AG09319 (cell line): ENCODE measurements around the gene ASH1L.
"Not testable (repeated sequence)": the region's sequence is repeated elsewhere in the genome, so short reads cannot be mapped to it uniquely, and the experiment has no call there.

ENCODE experiments used
- DNase-seq: peaks from one replicate; pipeline ENCODE4 v3.0.0-alpha.2; 2010; ENCODE audit warnings: low read depth; ENCODE audit errors: extremely low read depth
- CTCF ChIP-seq: IDR thresholded peaks from 2 replicates; pipeline ENCODE4 v1.5.1; 2011; ENCODE audit warnings: low read depth, mild to moderate bottlenecking, inconsistent platforms, low read length, moderate library complexity

Gene ASH1L

DNA sequence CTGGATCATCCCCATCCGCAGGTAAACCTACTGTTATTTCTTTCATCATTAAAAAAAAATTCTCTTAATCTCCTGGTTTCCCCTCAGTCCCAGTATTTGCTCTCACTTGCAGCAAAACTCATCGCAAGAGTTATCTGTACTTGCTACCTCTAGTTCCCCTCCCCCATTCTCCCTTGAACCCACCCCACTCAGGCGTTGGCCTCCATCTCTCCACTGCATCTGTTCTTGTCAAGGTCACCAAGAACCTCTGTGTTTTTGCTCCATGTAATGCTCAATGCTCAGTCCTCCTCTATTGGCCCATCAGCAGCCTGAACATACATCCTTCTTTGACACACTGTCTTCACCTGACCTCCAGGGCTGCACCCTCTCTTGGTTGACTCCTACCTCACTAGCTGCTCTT is 265.9 kb downstream of the ASH1L start:
- TF ChIP-seq CTCF = no peak
- no peak for DNase-seq

DNA sequence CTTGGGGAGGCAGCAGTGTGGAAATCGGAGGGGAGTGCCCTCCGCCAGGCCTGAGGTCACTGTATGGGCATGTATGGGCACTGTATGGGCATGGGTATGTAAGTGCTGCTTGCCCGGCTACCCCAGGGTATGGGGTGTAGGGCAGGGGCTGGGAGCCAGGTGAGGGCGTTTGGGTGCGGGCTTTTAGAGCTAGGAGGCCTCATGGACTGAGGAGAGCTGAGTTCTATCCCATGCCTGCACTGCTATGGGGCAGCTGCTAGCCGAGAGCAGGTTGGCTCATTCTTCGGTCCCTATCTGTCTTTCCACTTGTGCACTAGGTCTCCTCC is 266.7 kb downstream of the ASH1L start:
- TF ChIP-seq CTCF = no peak
- DNase-seq = no peak

DNA sequence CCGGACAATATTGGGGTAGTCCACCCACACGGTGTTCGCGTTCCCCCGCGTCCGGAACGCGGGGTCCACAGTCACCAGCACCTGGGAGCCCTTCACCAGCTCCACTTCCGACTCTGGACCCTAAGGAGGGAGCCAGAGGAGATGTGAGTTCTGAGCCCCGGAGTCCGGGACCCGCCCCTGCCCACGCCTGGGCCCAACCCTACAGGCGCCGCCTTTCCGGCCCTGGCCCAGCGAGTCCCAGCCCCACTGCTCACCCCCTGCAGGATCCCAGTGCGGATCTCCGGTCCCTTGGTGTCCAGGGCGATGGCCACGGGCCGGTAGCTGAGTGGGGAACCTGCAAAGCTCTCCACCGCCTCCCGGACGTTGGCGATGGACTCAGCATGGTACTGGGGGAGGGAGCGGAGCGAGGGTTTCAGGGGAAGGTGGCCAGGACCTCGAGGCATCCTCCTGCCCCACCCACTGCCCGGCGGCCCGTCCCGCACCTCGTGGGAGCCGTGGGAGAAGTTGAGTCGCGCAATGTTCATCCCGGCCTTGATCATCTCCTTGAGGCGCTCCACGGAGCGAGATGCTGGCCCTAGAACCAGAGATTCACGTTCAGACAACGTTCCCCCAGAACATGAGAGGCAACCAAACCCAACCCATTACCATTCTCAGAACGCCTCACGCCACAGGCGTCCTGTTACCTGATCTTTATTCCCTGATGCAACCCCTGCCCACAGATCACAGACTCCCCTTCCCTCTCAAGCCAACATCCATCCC is 267.2 kb downstream of the ASH1L start:
- TF ChIP-seq CTCF = no peak
- no peak for DNase-seq

DNA sequence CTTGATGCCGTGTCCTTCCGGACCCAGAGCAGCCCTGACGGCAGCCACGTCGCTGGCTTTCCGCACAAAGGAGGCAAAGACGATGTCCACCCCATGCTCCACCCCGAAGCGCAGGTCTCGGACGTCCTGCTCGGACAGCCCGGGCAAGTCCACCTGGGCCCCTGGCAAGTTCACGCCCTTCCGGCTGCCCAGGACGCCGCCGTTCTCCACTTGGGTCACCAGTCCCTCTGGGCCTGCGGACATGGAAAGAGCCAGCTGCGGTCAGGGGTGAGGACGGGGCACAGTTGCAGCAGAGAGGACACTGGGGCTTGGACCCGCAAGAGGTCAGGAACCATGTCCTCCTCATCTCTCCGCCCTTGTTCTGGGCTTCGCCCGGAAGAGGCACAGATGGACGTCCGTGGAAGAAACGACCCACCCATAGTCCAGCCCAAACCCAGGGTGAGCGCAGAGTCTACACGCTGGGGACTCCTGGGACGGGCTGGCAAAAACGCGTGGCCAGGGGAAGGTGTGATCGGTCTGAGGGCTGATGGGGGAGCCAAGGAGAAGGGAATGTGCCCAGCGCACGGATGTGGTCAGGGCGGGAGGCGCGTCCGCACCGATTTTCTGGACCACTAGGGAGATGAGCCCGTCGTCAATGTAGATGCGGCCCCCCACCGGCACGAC is 268.0 kb downstream of the ASH1L start:
- no peak for DNase-seq

DNA sequence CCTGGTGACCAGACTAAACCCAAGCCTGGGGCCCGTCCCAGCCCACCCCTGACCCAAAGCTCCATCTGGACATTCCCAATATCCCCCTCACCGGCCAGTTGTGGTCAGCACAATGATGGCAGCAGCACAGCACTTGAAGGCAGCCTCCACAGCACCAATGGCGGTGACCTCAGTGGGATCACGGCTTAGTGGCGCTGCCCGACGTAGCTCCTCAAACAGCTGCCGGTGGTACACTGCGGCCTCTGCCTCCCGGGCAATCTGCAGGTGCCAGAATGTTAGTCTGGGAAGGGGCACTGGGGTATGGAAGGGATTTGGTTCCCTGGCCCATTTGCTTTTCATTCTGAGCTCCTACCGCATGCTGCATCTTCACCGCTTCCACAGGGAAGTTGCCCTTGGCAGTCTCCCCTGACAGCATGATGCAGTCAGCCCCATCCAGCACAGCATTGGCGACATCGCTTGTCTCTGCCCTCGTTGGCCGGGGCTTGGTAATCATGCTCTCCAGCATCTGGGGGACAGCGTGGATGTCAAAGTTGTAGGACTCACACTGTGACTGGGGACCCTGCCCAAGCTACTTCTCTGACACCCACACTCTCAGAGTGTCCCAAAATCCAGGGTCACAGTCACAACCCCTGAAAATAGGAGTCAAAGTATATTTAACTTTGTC is 269.4 kb downstream of the ASH1L start:
- no peak for DNase-seq
- TF ChIP-seq CTCF = no peak

More for the DNA sequence above, 268.0 kb downstream of the ASH1L start:
- no peak for TF ChIP-seq CTCF

DNA sequence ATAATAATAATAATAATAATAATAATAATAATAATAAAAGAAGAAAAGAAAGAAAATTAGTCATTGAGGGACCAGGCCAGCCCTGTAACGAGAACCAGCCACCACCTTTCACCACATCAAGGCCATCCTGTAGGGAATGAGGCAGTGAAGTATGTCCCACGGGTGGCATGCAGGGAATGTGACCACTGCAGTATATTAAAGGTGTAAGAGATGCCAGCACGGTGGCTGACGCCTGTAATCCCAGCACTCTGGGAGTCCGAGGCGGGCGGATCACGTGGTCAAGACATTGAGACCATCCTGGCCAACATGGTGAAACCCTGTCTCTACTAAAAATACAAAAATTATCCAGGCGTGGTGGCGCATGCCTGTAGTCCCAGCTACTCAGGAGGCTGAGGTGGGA is 271.6 kb downstream of the ASH1L start:
- not testable (repeated sequence) for DNase-seq

DNA sequence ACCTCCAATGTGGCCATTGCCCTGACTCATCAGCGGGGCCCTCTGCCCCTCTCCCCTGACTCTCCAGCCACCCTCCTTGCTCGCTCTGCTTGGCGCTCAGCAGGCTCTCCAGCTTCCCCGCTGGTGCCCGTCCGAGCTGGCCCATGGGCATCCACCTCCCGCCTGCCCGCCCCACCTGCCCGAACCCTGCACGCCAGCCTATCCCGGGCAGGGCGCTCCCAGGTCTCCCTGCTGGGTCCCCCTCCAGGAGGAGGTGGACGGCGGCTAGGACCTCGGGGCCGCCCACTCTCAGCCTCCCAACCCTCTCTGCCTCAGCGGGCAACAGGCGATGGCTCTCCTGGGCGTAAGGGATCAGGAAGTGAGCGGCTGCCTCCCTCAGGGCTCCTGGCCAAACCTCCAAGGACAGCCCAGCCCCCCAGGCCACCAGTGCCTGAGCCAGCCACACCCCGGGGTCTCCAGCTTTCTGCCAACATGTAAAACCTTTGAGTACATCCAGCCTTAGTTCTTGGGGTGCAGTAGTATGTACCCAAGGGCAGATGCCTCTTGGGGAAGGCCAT is 274.5 kb downstream of the ASH1L start:
- TF ChIP-seq CTCF = no peak
- DNase-seq = no peak
